Raji (cell line): ENCODE measurements around the gene SASH1.

Source experiments
- POLR2A ChIP-seq: IDR thresholded peaks from 2 replicates; pipeline ENCODE4 v1.6.1; 2011; ENCODE audit warnings: low read depth, low read length, control low read depth; ENCODE audit not compliant: insufficient read depth

The SASH1 gene

GRCh38 chr6:148521158-148521557, 178.5 kb downstream of the SASH1 start:
- no peak for TF ChIP-seq POLR2A

- TF ChIP-seq POLR2A = no peak
These were observed 178.9 kb downstream of the SASH1 start for GRCh38 chr6:148521586-148521985.

- TF ChIP-seq POLR2A = no peak
These were observed 180.4 kb downstream of the SASH1 start for GRCh38 chr6:148523048-148523447.

- TF ChIP-seq POLR2A = no peak
These were observed 180.9 kb downstream of the SASH1 start for GRCh38 chr6:148523551-148523950.

- TF ChIP-seq POLR2A = no peak
These were observed 181.8 kb downstream of the SASH1 start for GRCh38 chr6:148524471-148524882.

GRCh38 chr6:148524976-148525375, 182.3 kb downstream of the SASH1 start:
- no peak for TF ChIP-seq POLR2A

GRCh38 chr6:148525453-148525852, 182.8 kb downstream of the SASH1 start:
- TF ChIP-seq POLR2A = no peak

- TF ChIP-seq POLR2A = no peak
These were observed 183.5 kb downstream of the SASH1 start for GRCh38 chr6:148526145-148526544.

GRCh38 chr6:148528292-148528691, 185.7 kb downstream of the SASH1 start:
- no peak for TF ChIP-seq POLR2A

GRCh38 chr6:148529010-148529409, 186.4 kb downstream of the SASH1 start:
- TF ChIP-seq POLR2A = no peak

GRCh38 chr6:148530394-148530953, 187.8 kb downstream of the SASH1 start:
- no peak for TF ChIP-seq POLR2A

GRCh38 chr6:148530976-148531375, 188.3 kb downstream of the SASH1 start:
- TF ChIP-seq POLR2A = no peak

- no peak for TF ChIP-seq POLR2A
These were observed 190.1 kb downstream of the SASH1 start for GRCh38 chr6:148532698-148533097.

GRCh38 chr6:148533309-148534107, 190.9 kb downstream of the SASH1 start:
- no peak for TF ChIP-seq POLR2A

GRCh38 chr6:148534871-148535270, 192.2 kb downstream of the SASH1 start:
- TF ChIP-seq POLR2A = no peak

- TF ChIP-seq POLR2A = no peak
These were observed 192.7 kb downstream of the SASH1 start for GRCh38 chr6:148535381-148535780.

GRCh38 chr6:148535976-148536375, 193.3 kb downstream of the SASH1 start:
- no peak for TF ChIP-seq POLR2A
